ENCODE results near the gene RAP1GAP. TPM values are rescaled to one million over a fixed set of nuclear protein-coding genes. Genes with fewer than 3 reads are reported as not detected.

The RAP1GAP gene
- total RNA-seq, 4 donors from 2014 or later: 14.1 to 37.4 (median 28.8) TPM

GRCh38 chr1:21707086-21707840 lies 38.1 kb upstream of the RAP1GAP start:
- Histone ChIP-seq H3K4me3 (no peak overlapping the region), H3K27ac (no peak overlapping the region), H3K27me3 (no peaks in the 10 kb centered on the region), H3K36me3 (peaks cover 0 to 67% (median 19%) of the 10 kb centered on the region in 4 donors), H3K4me1 (no peaks in the 10 kb centered on the region), H3K9me3 (no peaks in the 10 kb centered on the region)
- intact Hi-C loops (cut with DNase I; ENCODE audit: low total_unique reads) (no loop called here), in situ Hi-C loops (cut with MboI; ENCODE audit: low pct_ligation_motif_present in 1 of 4, low pct_unique_long_range_greater_than_20kb in 1 of 4, low sequenced_read_pairs in 3 of 4) (no loop called here)
- TF ChIP-seq EP300 (IDR thresholded peaks at IDR 0.05; ENCODE audit: low read depth) (no peak), POLR2A (IDR thresholded peaks at IDR 0.05) (no peak), POLR2AphosphoS5 (IDR thresholded peaks at IDR 0.05) (no peak), CTCF (IDR thresholded peaks at IDR 0.05) (no peak)
- no peak for DNase-seq
- WGBS, 2 donors (ENCODE audit: low coverage in 1 of 2): 78 to 80% methylated on average over 5 of the region's 5 CpGs

- no peak for DNase-seq
- no peaks in the 10 kb centered on the region for H3K4me1 ChIP-seq
- intact Hi-C loops (cut with DNase I; ENCODE audit: low total_unique reads): no loop called here
- H3K27me3 ChIP-seq: no peaks in the 10 kb centered on the region
- in situ Hi-C loops (cut with MboI; ENCODE audit: low pct_ligation_motif_present in 1 of 4, low pct_unique_long_range_greater_than_20kb in 1 of 4, low sequenced_read_pairs in 3 of 4): no loop called here
- H3K9me3 ChIP-seq: no peaks in the 10 kb centered on the region
- TF ChIP-seq CTCF (IDR thresholded peaks at IDR 0.05) (no peak), POLR2AphosphoS5 (IDR thresholded peaks at IDR 0.05) (no peak), POLR2A (IDR thresholded peaks at IDR 0.05) (no peak), EP300 (IDR thresholded peaks at IDR 0.05; ENCODE audit: low read depth) (no peak)
- H3K4me3 ChIP-seq: no peak overlapping the region
- WGBS, 2 donors (ENCODE audit: low coverage in 1 of 2): 84 to 86% methylated on average over 8 of the region's 8 CpGs
- H3K36me3 ChIP-seq: peaks cover 0 to 68% (median 14%) of the 10 kb centered on the region in 4 donors
- no peak overlapping the region for H3K27ac ChIP-seq
Observed at GRCh38 chr1:21706151-21706835, 37.1 kb upstream of the RAP1GAP start.

GRCh38 chr1:21705303-21705980 lies 36.3 kb upstream of the RAP1GAP start:
- intact Hi-C loops (cut with DNase I; ENCODE audit: low total_unique reads) (no loop called here), in situ Hi-C loops (cut with MboI; ENCODE audit: low pct_ligation_motif_present in 1 of 4, low pct_unique_long_range_greater_than_20kb in 1 of 4, low sequenced_read_pairs in 3 of 4) (no loop called here)
- DNase-seq: no peak
- Histone ChIP-seq H3K4me3 (no peak overlapping the region), H3K36me3 (peaks cover 0 to 67% (median 12%) of the 10 kb centered on the region in 4 donors), H3K4me1 (no peaks in the 10 kb centered on the region), H3K27ac (no peak overlapping the region), H3K27me3 (no peaks in the 10 kb centered on the region), H3K9me3 (no peaks in the 10 kb centered on the region)
- WGBS, 2 donors (ENCODE audit: low coverage in 1 of 2): 72 to 78% methylated on average over 4 of the region's 4 CpGs
- TF ChIP-seq CTCF (IDR thresholded peaks at IDR 0.05): no peak
- TF ChIP-seq POLR2AphosphoS5 (IDR thresholded peaks at IDR 0.05): no peak
- no peak for TF ChIP-seq EP300 (IDR thresholded peaks at IDR 0.05; ENCODE audit: low read depth)
- no peak for TF ChIP-seq POLR2A (IDR thresholded peaks at IDR 0.05)

GRCh38 chr1:21704145-21704544 lies 35.0 kb upstream of the RAP1GAP start:
- Histone ChIP-seq H3K36me3 (peaks cover 0 to 67% (median 12%) of the 10 kb centered on the region in 4 donors), H3K4me3 (no peak overlapping the region), H3K4me1 (no peaks in the 10 kb centered on the region), H3K27ac (no peak overlapping the region), H3K27me3 (no peaks in the 10 kb centered on the region), H3K9me3 (no peaks in the 10 kb centered on the region)
- in situ Hi-C loops (cut with MboI; ENCODE audit: low pct_ligation_motif_present in 1 of 4, low pct_unique_long_range_greater_than_20kb in 1 of 4, low sequenced_read_pairs in 3 of 4) (no loop called here), intact Hi-C loops (cut with DNase I; ENCODE audit: low total_unique reads) (no loop called here)
- no peak for DNase-seq
- WGBS, 2 donors (ENCODE audit: low coverage in 1 of 2): 78 to 90% methylated on average over 5 of the region's 5 CpGs
- TF ChIP-seq CTCF (IDR thresholded peaks at IDR 0.05) (no peak), POLR2AphosphoS5 (IDR thresholded peaks at IDR 0.05) (no peak), EP300 (IDR thresholded peaks at IDR 0.05; ENCODE audit: low read depth) (no peak), POLR2A (IDR thresholded peaks at IDR 0.05) (no peak)

Data from transverse colon (tissue), 4 donors.